A549 (cell line): Measurements from ENCODE around the gene DTNB.

Source experiments
- MYC ChIP-seq: IDR thresholded peaks from 2 replicates; pipeline ENCODE4 v1.6.1; 2012; ENCODE audit warnings: mild to moderate bottlenecking, inconsistent platforms, low read length, improper control_type of control experiment, borderline replicate concordance
- POLR2A ChIP-seq: IDR thresholded peaks from 2 replicates; pipeline ENCODE4 v1.6.1; 2012; ENCODE audit warnings: mild to moderate bottlenecking, low read length
- RAD21 ChIP-seq, 2 experiments: fragments of >200 bp in 1 of 2; sonication (Bioruptor Twin) in 1 of 2; formaldehyde crosslinking in 1 of 2; IDR thresholded peaks in 1 of 2; conservative IDR thresholded peaks in 1 of 2; 2 replicates in 1 of 2; 3 replicates in 1 of 2; pipeline ENCODE4 v1.6.1; 2012 to 2018; ENCODE audit warnings: inconsistent platforms in 1 of 2
- TF ChIP-seq, protein P1 (sequence below): fragments of >200 bp; sonication (Bioruptor Twin); formaldehyde crosslinking; IDR thresholded peaks from 3 replicates; pipeline ENCODE4 v1.5.1; 2016

DNA sequence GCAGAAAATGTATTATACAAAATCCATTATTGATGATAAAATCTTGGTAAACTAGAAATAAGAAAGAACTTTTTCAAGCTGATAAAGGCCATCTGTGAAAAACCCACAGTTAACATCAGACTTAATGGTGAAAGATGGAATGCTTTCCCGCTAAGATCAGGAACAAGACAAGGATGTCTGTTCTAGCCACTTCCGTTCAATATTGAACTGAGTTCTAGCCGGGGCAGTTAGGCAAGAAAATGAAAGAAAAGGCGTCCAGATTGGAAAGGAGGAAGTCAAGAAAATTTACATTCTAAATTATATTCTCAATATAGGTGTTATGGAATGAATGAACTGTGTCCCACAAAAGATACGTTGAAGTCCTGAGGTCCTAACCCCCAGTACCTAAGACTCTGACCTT is 39.1 kb upstream of the DTNB start:
- no peak for TF ChIP-seq POLR2A
- TF ChIP-seq, protein P1, sequence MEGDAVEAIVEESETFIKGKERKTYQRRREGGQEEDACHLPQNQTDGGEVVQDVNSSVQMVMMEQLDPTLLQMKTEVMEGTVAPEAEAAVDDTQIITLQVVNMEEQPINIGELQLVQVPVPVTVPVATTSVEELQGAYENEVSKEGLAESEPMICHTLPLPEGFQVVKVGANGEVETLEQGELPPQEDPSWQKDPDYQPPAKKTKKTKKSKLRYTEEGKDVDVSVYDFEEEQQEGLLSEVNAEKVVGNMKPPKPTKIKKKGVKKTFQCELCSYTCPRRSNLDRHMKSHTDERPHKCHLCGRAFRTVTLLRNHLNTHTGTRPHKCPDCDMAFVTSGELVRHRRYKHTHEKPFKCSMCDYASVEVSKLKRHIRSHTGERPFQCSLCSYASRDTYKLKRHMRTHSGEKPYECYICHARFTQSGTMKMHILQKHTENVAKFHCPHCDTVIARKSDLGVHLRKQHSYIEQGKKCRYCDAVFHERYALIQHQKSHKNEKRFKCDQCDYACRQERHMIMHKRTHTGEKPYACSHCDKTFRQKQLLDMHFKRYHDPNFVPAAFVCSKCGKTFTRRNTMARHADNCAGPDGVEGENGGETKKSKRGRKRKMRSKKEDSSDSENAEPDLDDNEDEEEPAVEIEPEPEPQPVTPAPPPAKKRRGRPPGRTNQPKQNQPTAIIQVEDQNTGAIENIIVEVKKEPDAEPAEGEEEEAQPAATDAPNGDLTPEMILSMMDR: no peak
- no peak for TF ChIP-seq MYC
- TF ChIP-seq RAD21 (conservative IDR thresholded peaks at IDR 0.05 in 1 of 2, IDR thresholded peaks at IDR 0.05 in 1 of 2): no peak
